Fibroblast of lung (primary cell): Measurements from ENCODE around the gene TRPC4AP. TPM values are rescaled to one million over a fixed set of nuclear protein-coding genes. Genes with fewer than 3 reads are reported as not detected.

Experiments used
- DNase-seq, 2 donors: peaks; one replicate each; pipeline versions ENCODE4 v3.0.0 to v3.0.0-alpha.2; 2010; ENCODE audit warnings: low read depth in 2 of 2
- H2AFZ ChIP-seq: 2 replicates; pipeline ENCODE4 v1.5.1; 2012; ENCODE audit warnings: low read length, control low read depth, inconsistent platforms
- H3K27ac ChIP-seq: 2 replicates; pipeline ENCODE4 v1.5.1; 2011; ENCODE audit warnings: low read length, control low read depth; ENCODE audit not compliant: insufficient read depth
- H3K27me3 ChIP-seq: 2 replicates; pipeline ENCODE4 v1.5.1; 2011; ENCODE audit warnings: mild to moderate bottlenecking, low read length; ENCODE audit not compliant: control insufficient read depth, insufficient read depth
- H3K36me3 ChIP-seq: 2 replicates; pipeline ENCODE4 v1.5.1; 2011; ENCODE audit warnings: low read length; ENCODE audit not compliant: control insufficient read depth, insufficient read depth
- H3K4me1 ChIP-seq: 2 replicates; pipeline ENCODE4 v1.5.1; 2011; ENCODE audit warnings: low read length; ENCODE audit not compliant: control insufficient read depth, insufficient read depth; ENCODE audit errors: extremely low read depth
- H3K4me2 ChIP-seq: 2 replicates; pipeline ENCODE4 v1.5.1; 2011; ENCODE audit warnings: low read length, control low read depth; ENCODE audit not compliant: insufficient read depth; ENCODE audit errors: extremely low read depth
- H3K4me3 ChIP-seq, 4 experiments: fragments of 200-600 bp in 1 of 4; sonication (generic) in 1 of 4; replicated peaks in 1 of 4; 2 replicates each; pipeline ENCODE4 v1.5.1; 2011 to 2016; ENCODE audit warnings: low read length in 4 of 4, low read depth in 3 of 4, mild to moderate bottlenecking in 3 of 4, control low read depth in 2 of 4, inconsistent platforms in 1 of 4, mixed read lengths in 1 of 4; ENCODE audit not compliant: insufficient read depth in 1 of 4; ENCODE audit errors: control extremely low read depth in 1 of 4
- H3K79me2 ChIP-seq: 2 replicates; pipeline ENCODE4 v1.5.1; 2012; ENCODE audit warnings: mild to moderate bottlenecking, low read length, inconsistent platforms; ENCODE audit not compliant: control insufficient read depth, insufficient read depth
- H3K9ac ChIP-seq: 2 replicates; pipeline ENCODE4 v1.5.1; 2011; ENCODE audit warnings: mild to moderate bottlenecking, low read length, control low read depth; ENCODE audit not compliant: insufficient read depth
- H3K9me3 ChIP-seq: 2 replicates; pipeline ENCODE4 v1.5.1; 2012; ENCODE audit warnings: low read depth, low read length; ENCODE audit not compliant: control insufficient read depth, insufficient read depth
- H4K20me1 ChIP-seq: 2 replicates; pipeline ENCODE4 v1.5.1; 2011; ENCODE audit warnings: low read length; ENCODE audit not compliant: control insufficient read depth, insufficient read depth; ENCODE audit errors: extremely low read depth
- EZH2 ChIP-seq: IDR thresholded peaks from 2 replicates; pipeline ENCODE4 v1.5.1; 2012; ENCODE audit warnings: low read length, control low read depth, mild to moderate bottlenecking; ENCODE audit errors: missing control alignments
- polyA plus RNA-seq, 2 donors: library from polyadenylated mRNA; depleted of rRNA in 1 of 2; stranded (reverse) in 1 of 2; unstranded in 1 of 2; fragments of >200 nt; gene quantifications; 2 replicates each; pipeline ENCODE4 v1.2.1, GENCODE V29; 2011 to 2012; ENCODE audit warnings: missing spikeins in 1 of 2
- total RNA-seq: library from RNA; depleted of rRNA; stranded (reverse); fragments of >200 nt; gene quantifications from 2 replicates; pipeline ENCODE4 v1.2.1, GENCODE V29; 2014
- TF ChIP-seq, protein P1 (sequence below), 2 donors: IDR thresholded peaks in 1 of 2; conservative IDR thresholded peaks in 1 of 2; 1 replicate in 1 of 2; 2 replicates in 1 of 2; pipeline ENCODE4 v1.5.1; 2011 to 2012; ENCODE audit warnings: low read length in 2 of 2, control low read depth in 1 of 2, inconsistent platforms in 1 of 2, low read depth in 1 of 2, mild to moderate bottlenecking in 1 of 2

The TRPC4AP gene
- total and polyA plus RNA-seq, 2 donors (not counting 1 experiment from before 2014, with no cell fraction given) = 63.1 to 89.7 TPM

DNA sequence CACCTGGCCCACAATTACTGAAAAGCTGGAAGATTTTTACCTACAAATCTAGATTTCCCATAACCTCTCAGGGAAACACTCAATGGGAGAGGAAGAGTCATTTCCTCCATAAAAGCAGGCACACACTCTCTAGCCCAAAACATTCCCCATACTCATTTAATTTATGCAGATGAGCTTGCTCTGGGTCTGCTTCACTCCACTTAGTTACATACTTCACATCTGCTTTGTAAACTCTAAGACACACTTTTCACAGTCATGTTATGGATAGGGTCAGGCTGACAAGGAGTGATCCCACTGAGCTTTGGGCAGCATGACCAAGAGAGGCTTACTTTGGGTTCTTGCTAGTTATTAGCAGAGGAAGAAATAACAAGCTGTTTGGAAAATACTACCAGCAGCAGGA, 27.4 kb downstream of the TRPC4AP start:
- no peak overlapping the region for H3K9ac ChIP-seq
- no peaks in the 10 kb centered on the region for H3K36me3 ChIP-seq
- no peak overlapping the region for H3K4me2 ChIP-seq
- TF ChIP-seq EZH2 = no peak
- TF ChIP-seq, protein P1, sequence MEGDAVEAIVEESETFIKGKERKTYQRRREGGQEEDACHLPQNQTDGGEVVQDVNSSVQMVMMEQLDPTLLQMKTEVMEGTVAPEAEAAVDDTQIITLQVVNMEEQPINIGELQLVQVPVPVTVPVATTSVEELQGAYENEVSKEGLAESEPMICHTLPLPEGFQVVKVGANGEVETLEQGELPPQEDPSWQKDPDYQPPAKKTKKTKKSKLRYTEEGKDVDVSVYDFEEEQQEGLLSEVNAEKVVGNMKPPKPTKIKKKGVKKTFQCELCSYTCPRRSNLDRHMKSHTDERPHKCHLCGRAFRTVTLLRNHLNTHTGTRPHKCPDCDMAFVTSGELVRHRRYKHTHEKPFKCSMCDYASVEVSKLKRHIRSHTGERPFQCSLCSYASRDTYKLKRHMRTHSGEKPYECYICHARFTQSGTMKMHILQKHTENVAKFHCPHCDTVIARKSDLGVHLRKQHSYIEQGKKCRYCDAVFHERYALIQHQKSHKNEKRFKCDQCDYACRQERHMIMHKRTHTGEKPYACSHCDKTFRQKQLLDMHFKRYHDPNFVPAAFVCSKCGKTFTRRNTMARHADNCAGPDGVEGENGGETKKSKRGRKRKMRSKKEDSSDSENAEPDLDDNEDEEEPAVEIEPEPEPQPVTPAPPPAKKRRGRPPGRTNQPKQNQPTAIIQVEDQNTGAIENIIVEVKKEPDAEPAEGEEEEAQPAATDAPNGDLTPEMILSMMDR (conservative IDR thresholded peaks at IDR 0.05 in 1 of 2, IDR thresholded peaks at IDR 0.05 in 1 of 2; ENCODE audit: low read depth in 1 of 2, low read length in 2 of 2) = no peak
- H3K4me3 ChIP-seq = no peak overlapping the region
- DNase-seq = no peak
- no peak overlapping the region for H3K27ac ChIP-seq
- no peaks in the 10 kb centered on the region for H4K20me1 ChIP-seq
- H3K79me2 ChIP-seq = peaks cover 48% of the 10 kb centered on the region
- no peaks in the 10 kb centered on the region for H3K27me3 ChIP-seq
- H3K4me1 ChIP-seq = no peaks in the 10 kb centered on the region
- H3K9me3 ChIP-seq = no peaks in the 10 kb centered on the region
- no peak overlapping the region for H2AFZ ChIP-seq

DNA sequence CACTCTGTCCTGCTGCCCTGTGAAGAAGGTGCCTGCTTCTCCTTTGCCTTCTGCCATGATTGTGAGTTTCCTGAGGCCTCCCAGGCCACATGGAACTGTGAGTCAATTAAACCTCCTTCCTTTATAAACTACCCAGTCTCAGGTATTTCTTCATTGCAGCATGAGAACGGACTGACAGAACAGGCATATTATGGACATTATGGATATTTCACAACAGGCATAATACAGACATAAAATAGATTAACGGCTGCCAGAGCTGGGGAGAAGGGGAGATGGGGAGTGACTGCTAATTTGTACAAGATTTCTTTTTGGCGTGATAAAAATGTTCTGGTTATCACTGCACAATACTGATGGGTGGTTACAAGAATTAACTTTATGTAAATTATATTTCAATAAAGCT, 29.4 kb downstream of the TRPC4AP start:
- TF ChIP-seq, protein P1 (conservative IDR thresholded peaks at IDR 0.05 in 1 of 2, IDR thresholded peaks at IDR 0.05 in 1 of 2; ENCODE audit: low read depth in 1 of 2, low read length in 2 of 2) = no peak
- TF ChIP-seq EZH2 = no peak
- Histone ChIP-seq H3K27ac (no peak overlapping the region), H3K4me2 (no peak overlapping the region), H3K4me3 (no peak overlapping the region), H3K9me3 (no peaks in the 10 kb centered on the region), H4K20me1 (no peaks in the 10 kb centered on the region), H2AFZ (no peak overlapping the region), H3K79me2 (peaks cover 58% of the 10 kb centered on the region), H3K9ac (no peak overlapping the region), H3K4me1 (no peaks in the 10 kb centered on the region), H3K36me3 (no peaks in the 10 kb centered on the region), H3K27me3 (no peaks in the 10 kb centered on the region)
- DNase-seq = no peak

DNA sequence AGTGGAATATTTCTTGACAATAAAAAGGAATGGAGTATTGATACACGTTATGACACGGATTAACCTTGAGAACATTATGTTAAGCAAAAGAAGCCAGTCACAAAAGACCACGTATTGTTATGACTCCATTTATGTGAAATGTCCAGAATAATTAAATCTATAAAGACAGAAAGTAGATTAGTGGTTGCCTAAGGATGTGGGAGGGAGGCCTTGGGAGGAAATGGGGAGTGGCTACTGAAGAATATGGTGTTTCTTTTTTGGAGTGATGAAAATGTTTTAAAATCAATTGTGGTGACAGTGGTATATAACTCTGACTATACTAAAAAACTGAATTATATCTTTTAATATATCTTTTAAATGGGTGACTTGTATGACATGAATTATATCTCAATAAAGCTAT, 30.1 kb downstream of the TRPC4AP start:
- no peak for TF ChIP-seq EZH2
- TF ChIP-seq, protein P1 (conservative IDR thresholded peaks at IDR 0.05 in 1 of 2, IDR thresholded peaks at IDR 0.05 in 1 of 2; ENCODE audit: low read depth in 1 of 2, low read length in 2 of 2) = no peak
- Histone ChIP-seq H3K36me3 (no peaks in the 10 kb centered on the region), H3K4me3 (no peak overlapping the region), H3K9ac (no peak overlapping the region), H3K4me2 (no peak overlapping the region), H3K79me2 (peaks cover 61% of the 10 kb centered on the region), H2AFZ (no peak overlapping the region), H3K27ac (no peak overlapping the region), H3K4me1 (no peaks in the 10 kb centered on the region), H3K27me3 (no peaks in the 10 kb centered on the region), H4K20me1 (no peaks in the 10 kb centered on the region), H3K9me3 (no peaks in the 10 kb centered on the region)
- DNase-seq = no peak
